Measurements from ENCODE around the gene SMG9.

GRCh38 chr19:43778651-43779050 lies 23.9 kb upstream of the SMG9 start:
- TF ChIP-seq CTCF (conservative IDR thresholded peaks at IDR 0.05 in 1 of 2, IDR thresholded peaks at IDR 0.05 in 1 of 2; ENCODE audit: low read depth in 1 of 2, low read length in 2 of 2), result no peak
- no peak for TF ChIP-seq EZH2 (IDR thresholded peaks at IDR 0.05; ENCODE audit: low read length, missing control alignments)

All from fibroblast of lung (primary cell).